22Rv1 (cell line): Measurements from ENCODE around the gene SYMPK.

Source experiments
- ZFX ChIP-seq: fragments of 450-650 bp; IDR thresholded peaks from 2 replicates; pipeline ENCODE4 v1.6.1; 2017; ENCODE audit warnings: antibody characterized with exemption, borderline replicate concordance
- TF ChIP-seq, protein P1 (sequence below): fragments of 450-650 bp; IDR thresholded peaks from 2 replicates; pipeline ENCODE4 v1.5.1; 2017; ENCODE audit warnings: mild to moderate bottlenecking

DNA sequence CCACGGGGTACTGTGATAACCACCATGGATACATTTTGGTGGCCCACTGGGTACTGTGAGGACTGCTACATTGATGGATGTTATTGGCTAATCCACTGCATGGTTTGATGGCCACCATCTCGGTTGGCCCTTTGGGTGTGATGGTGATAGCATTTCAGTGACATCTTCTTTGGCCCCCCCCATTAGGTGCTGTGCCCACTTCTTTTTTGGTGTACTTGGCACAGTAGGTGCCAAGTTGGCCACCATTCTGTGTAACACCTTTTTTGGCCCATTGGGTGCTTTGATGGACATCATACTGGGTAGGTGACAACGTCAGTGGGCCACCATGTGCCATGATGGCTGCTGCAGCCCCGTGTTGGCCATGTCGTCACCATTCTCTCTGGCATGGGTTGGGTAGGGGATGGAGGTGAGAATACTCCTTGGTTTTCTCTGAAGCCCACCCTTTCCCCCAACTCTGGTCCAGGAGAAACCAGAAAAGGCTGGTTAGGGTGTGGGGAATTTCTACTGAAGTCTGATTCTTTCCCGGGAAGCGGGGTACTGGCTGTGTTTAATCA, 10.3 kb upstream of the SYMPK start:
- TF ChIP-seq, protein P1, sequence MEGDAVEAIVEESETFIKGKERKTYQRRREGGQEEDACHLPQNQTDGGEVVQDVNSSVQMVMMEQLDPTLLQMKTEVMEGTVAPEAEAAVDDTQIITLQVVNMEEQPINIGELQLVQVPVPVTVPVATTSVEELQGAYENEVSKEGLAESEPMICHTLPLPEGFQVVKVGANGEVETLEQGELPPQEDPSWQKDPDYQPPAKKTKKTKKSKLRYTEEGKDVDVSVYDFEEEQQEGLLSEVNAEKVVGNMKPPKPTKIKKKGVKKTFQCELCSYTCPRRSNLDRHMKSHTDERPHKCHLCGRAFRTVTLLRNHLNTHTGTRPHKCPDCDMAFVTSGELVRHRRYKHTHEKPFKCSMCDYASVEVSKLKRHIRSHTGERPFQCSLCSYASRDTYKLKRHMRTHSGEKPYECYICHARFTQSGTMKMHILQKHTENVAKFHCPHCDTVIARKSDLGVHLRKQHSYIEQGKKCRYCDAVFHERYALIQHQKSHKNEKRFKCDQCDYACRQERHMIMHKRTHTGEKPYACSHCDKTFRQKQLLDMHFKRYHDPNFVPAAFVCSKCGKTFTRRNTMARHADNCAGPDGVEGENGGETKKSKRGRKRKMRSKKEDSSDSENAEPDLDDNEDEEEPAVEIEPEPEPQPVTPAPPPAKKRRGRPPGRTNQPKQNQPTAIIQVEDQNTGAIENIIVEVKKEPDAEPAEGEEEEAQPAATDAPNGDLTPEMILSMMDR, result no peak
- no peak for TF ChIP-seq ZFX
